ENCODE measurements around the gene IL16. TPM values are rescaled to one million over a fixed set of nuclear protein-coding genes. Genes with fewer than 3 reads are reported as not detected.

The IL16 gene
- total and polyA plus RNA-seq, 2 donors (not counting 1 experiment from before 2014, with no cell fraction given): 181 to 287 TPM

DNA sequence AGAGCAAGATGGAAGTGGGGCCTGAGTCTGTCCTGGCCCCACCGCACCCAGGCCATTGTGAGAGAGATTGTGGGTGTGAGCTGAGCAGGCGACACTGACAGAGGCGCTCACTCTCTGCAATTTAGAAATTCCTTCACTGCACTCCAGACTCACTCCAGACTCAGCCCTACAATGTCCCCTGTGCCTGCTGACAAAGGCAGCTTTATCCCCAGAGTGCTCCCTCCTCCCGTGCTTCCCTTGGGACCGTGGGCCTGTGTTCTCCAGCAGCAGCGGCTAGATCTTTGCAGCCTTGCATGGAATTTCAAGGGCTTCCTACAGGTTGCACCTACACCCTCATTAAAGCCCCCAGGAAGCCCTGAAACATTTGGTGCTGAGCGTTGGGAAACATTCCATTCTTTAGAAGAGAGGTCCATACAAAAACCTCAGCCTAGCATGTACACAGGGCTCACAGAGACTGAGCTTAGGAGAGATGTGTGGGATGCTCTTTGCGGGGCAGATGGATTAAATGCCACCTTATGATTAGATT lies 1.3 kb upstream of the IL16 start:
- Mint-ChIP-seq H3K4me3 (no peak overlapping the region), H3K27me3 (peaks cover 44% of the 10 kb centered on the region), H3K4me1 (peaks cover 2% of the 10 kb centered on the region), H3K27ac (no peak overlapping the region), H3K9me3 (ENCODE audit: insufficient read depth) (no peaks in the 10 kb centered on the region)
- Histone ChIP-seq H3K9ac (ENCODE audit: low read length) (no peak overlapping the region), H3K9me3 (ENCODE audit: control extremely low read depth in 1 of 3, control insufficient read depth in 2 of 3, insufficient read depth in 1 of 3, low read length in 2 of 3) (no peaks in the 10 kb centered on the region), H3K4me1 (ENCODE audit: control insufficient read depth in 2 of 2, insufficient read depth in 2 of 2, low read length in 2 of 2) (peaks cover 3 to 4% of the 10 kb centered on the region in 2 donors), H3K79me2 (ENCODE audit: control insufficient read depth, insufficient read depth, low read length) (no peaks in the 10 kb centered on the region), H2AFZ (ENCODE audit: insufficient read depth, low read depth, low read length, poor library complexity, severe bottlenecking) (no peak overlapping the region), H3K4me2 (replicated peaks; ENCODE audit: low read depth, low read length, poor library complexity, severe bottlenecking) (no peak overlapping the region), H3K4me3 (ENCODE audit: control extremely low read depth in 1 of 5, extremely low read depth in 1 of 5, insufficient read depth in 1 of 5, low read depth in 2 of 5, low read length in 4 of 5) (no peak overlapping the region), H3K36me3 (replicated peaks in 1 of 2; ENCODE audit: control extremely low read depth in 1 of 2, control insufficient read depth in 1 of 2, extremely low read depth in 1 of 2, insufficient read depth in 2 of 2, low read length in 1 of 2) (no peaks in the 10 kb centered on the region), H4K20me1 (ENCODE audit: control insufficient read depth, insufficient read depth, low read length, poor library complexity, severe bottlenecking) (no peaks in the 10 kb centered on the region), H3K27me3 (replicated peaks in 1 of 4; ENCODE audit: control extremely low read depth in 1 of 4, control insufficient read depth in 3 of 4, insufficient read depth in 4 of 4, low read length in 3 of 4) (peaks cover 0 to 4% (median 0%) of the 10 kb centered on the region in 4 experiments), H3K27ac (ENCODE audit: low read length in 2 of 2) (no peak overlapping the region)
- intact Hi-C loops (cut with micrococcal nuclease): no loop called here
- CTCF ChIA-PET: no interaction called here
- ATAC-seq (ENCODE audit: low read depth): no peak
- 81% methylated on average over 5 of the region's 8 CpGs for WGBS (ENCODE audit: insufficient coverage)
- TF ChIP-seq, protein P1, sequence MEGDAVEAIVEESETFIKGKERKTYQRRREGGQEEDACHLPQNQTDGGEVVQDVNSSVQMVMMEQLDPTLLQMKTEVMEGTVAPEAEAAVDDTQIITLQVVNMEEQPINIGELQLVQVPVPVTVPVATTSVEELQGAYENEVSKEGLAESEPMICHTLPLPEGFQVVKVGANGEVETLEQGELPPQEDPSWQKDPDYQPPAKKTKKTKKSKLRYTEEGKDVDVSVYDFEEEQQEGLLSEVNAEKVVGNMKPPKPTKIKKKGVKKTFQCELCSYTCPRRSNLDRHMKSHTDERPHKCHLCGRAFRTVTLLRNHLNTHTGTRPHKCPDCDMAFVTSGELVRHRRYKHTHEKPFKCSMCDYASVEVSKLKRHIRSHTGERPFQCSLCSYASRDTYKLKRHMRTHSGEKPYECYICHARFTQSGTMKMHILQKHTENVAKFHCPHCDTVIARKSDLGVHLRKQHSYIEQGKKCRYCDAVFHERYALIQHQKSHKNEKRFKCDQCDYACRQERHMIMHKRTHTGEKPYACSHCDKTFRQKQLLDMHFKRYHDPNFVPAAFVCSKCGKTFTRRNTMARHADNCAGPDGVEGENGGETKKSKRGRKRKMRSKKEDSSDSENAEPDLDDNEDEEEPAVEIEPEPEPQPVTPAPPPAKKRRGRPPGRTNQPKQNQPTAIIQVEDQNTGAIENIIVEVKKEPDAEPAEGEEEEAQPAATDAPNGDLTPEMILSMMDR (IDR thresholded peaks at IDR 0.05): no peak
- no peak for TF ChIP-seq EZH2 (IDR thresholded peaks at IDR 0.05; ENCODE audit: borderline replicate concordance, insufficient read depth, low read depth, low read length, poor library complexity, severe bottlenecking)
- POLR2A ChIA-PET: no interaction called here
- no peak for DNase-seq

DNA sequence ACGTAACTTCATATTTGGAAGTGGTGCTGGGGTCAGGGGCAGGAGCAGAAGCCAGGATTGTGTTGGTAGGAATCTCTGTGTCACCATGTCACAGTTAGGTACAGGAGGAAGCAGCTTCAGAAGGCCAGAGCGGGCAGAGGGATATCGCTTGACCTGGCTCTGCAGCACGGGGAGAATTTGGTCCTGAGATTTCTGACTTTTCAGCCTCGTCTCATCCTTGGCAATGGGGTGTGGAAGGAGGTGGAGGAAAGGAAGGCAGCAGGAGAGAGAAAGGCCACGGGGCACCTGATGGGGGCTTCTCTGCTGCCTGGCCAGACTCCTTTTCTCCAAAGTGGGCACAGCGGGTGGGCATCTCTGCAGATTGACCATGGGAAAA lies 564 bp downstream of the IL16 start:
- ChIA-PET CTCF (no interaction called here), POLR2A (no interaction called here)
- Histone ChIP-seq H3K27me3 (replicated peaks in 1 of 4; ENCODE audit: control extremely low read depth in 1 of 4, control insufficient read depth in 3 of 4, insufficient read depth in 4 of 4, low read length in 3 of 4) (peaks cover 0 to 4% (median 0%) of the 10 kb centered on the region in 4 experiments), H3K4me1 (ENCODE audit: control insufficient read depth in 2 of 2, insufficient read depth in 2 of 2, low read length in 2 of 2) (peaks cover 3 to 4% of the 10 kb centered on the region in 2 donors), H3K79me2 (ENCODE audit: control insufficient read depth, insufficient read depth, low read length) (no peaks in the 10 kb centered on the region), H2AFZ (ENCODE audit: insufficient read depth, low read depth, low read length, poor library complexity, severe bottlenecking) (no peak overlapping the region), H3K4me2 (replicated peaks; ENCODE audit: low read depth, low read length, poor library complexity, severe bottlenecking) (no peak overlapping the region), H4K20me1 (ENCODE audit: control insufficient read depth, insufficient read depth, low read length, poor library complexity, severe bottlenecking) (no peaks in the 10 kb centered on the region), H3K4me3 (ENCODE audit: control extremely low read depth in 1 of 5, extremely low read depth in 1 of 5, insufficient read depth in 1 of 5, low read depth in 2 of 5, low read length in 4 of 5) (no peak overlapping the region), H3K9ac (ENCODE audit: low read length) (no peak overlapping the region), H3K9me3 (ENCODE audit: control extremely low read depth in 1 of 3, control insufficient read depth in 2 of 3, insufficient read depth in 1 of 3, low read length in 2 of 3) (no peaks in the 10 kb centered on the region), H3K36me3 (replicated peaks in 1 of 2; ENCODE audit: control extremely low read depth in 1 of 2, control insufficient read depth in 1 of 2, extremely low read depth in 1 of 2, insufficient read depth in 2 of 2, low read length in 1 of 2) (no peaks in the 10 kb centered on the region), H3K27ac (ENCODE audit: low read length in 2 of 2) (no peak overlapping the region)
- WGBS (ENCODE audit: insufficient coverage): 86% methylated on average over 7 of the region's 7 CpGs
- Mint-ChIP-seq H3K27ac (no peak overlapping the region), H3K4me1 (peaks cover 2% of the 10 kb centered on the region), H3K4me3 (no peak overlapping the region), H3K9me3 (ENCODE audit: insufficient read depth) (no peaks in the 10 kb centered on the region), H3K27me3 (peaks cover 34% of the 10 kb centered on the region)
- TF ChIP-seq EZH2 (IDR thresholded peaks at IDR 0.05; ENCODE audit: borderline replicate concordance, insufficient read depth, low read depth, low read length, poor library complexity, severe bottlenecking): no peak
- TF ChIP-seq, protein P1 (IDR thresholded peaks at IDR 0.05): no peak
- no peak for DNase-seq
- intact Hi-C loops (cut with micrococcal nuclease): no loop called here
- no peak for ATAC-seq (ENCODE audit: low read depth)
